ENCODE data around the gene KAT7.

- TF ChIP-seq CTCF (IDR thresholded peaks at IDR 0.05) (no peak), POLR2A (IDR thresholded peaks at IDR 0.05) (no peak)
Measured at GRCh38 chr17:49817993-49818392, 29.5 kb downstream of the KAT7 start.
